Peyer's patch (tissue), 4 donors: Measurements from ENCODE around the gene DHRS3. TPM values are rescaled to one million over a fixed set of nuclear protein-coding genes. Genes with fewer than 3 reads are reported as not detected.

Source experiments
- DNase-seq, 3 donors: peaks; one replicate each; pipeline ENCODE4 v3.0.0-alpha.2; 2017 to 2019
- H3K27ac ChIP-seq, 4 donors: fragments of 200-600 bp; sonication (generic); one replicate each; pipeline ENCODE4 v1.5.1; 2016 to 2019
- H3K27me3 ChIP-seq, 2 donors: fragments of 200-600 bp; sonication (generic); one replicate each; pipeline ENCODE4 v1.5.1; 2019
- H3K36me3 ChIP-seq, 3 donors: fragments of 200-600 bp; sonication (generic); one replicate each; pipeline ENCODE4 v1.5.1; 2016 to 2019
- H3K4me1 ChIP-seq, 4 donors: fragments of 200-600 bp; sonication (generic); one replicate each; pipeline ENCODE4 v1.5.1; 2016 to 2019
- H3K4me3 ChIP-seq, 4 donors: fragments of 200-600 bp; sonication (generic); 1 replicate in 3 of 4; 2 replicates in 1 of 4; pipeline ENCODE4 v1.5.1; 2016 to 2019; ENCODE audit warnings: mild to moderate bottlenecking in 1 of 4
- H3K9me3 ChIP-seq, 4 donors: fragments of 200-600 bp; sonication (generic); one replicate each; pipeline ENCODE4 v1.5.1; 2016 to 2019; ENCODE audit warnings: mild to moderate bottlenecking in 1 of 4
- POLR2A ChIP-seq, 2 donors: fragments of 450-650 bp; IDR thresholded peaks; one replicate each; pipeline ENCODE4 v1.5.1; 2017; ENCODE audit warnings: antibody characterized with exemption in 2 of 2, mild to moderate bottlenecking in 2 of 2, moderate library complexity in 2 of 2
- total RNA-seq, 4 donors: library from RNA; depleted of rRNA; stranded (reverse); fragments of >200 nt; gene quantifications; one replicate each; pipeline ENCODE4 v1.1.0, GENCODE V29; 2016
- TF ChIP-seq, protein P1 (sequence below), 6 experiments: fragments of 450-650 bp in 4 of 6; fragments of 200-600 bp in 2 of 6; sonication (generic) in 1 of 6; IDR thresholded peaks; one replicate each; pipeline ENCODE4 v1.5.1; 2017 to 2019; ENCODE audit warnings: antibody characterized with exemption in 6 of 6, mild to moderate bottlenecking in 3 of 6, moderate library complexity in 1 of 6

The DHRS3 gene
- total RNA-seq, 4 donors from 2014 or later, result 34.7 to 179 (median 108) TPM

DNA sequence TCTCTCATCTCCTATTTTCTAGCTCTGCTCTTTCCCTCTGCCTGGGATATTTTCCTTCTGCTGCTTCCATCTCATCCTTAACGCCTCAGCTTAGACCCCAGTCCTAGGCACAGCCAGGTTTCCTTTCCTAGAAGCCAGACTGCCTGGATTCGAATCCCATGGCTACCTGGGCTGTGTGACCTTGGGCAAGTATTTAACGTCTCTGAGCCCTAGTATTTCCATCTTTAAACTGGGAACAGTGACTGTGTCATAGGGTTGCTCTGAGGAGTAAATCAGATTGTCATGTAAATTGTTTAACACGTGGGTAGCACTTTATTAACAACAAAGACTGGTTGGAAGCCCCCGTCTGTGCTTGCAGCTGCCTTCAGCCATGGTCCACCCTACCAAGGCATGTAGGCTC is 18.4 kb downstream of the DHRS3 start:
- no peak for DNase-seq
- Histone ChIP-seq H3K4me1 (peaks cover 4 to 100% (median 27%) of the 10 kb centered on the region in 4 donors), H3K4me3 (no peak overlapping the region), H3K27ac (no peak overlapping the region), H3K27me3 (no peaks in the 10 kb centered on the region), H3K9me3 (no peaks in the 10 kb centered on the region), H3K36me3 (no peaks in the 10 kb centered on the region)
- TF ChIP-seq, protein P1, sequence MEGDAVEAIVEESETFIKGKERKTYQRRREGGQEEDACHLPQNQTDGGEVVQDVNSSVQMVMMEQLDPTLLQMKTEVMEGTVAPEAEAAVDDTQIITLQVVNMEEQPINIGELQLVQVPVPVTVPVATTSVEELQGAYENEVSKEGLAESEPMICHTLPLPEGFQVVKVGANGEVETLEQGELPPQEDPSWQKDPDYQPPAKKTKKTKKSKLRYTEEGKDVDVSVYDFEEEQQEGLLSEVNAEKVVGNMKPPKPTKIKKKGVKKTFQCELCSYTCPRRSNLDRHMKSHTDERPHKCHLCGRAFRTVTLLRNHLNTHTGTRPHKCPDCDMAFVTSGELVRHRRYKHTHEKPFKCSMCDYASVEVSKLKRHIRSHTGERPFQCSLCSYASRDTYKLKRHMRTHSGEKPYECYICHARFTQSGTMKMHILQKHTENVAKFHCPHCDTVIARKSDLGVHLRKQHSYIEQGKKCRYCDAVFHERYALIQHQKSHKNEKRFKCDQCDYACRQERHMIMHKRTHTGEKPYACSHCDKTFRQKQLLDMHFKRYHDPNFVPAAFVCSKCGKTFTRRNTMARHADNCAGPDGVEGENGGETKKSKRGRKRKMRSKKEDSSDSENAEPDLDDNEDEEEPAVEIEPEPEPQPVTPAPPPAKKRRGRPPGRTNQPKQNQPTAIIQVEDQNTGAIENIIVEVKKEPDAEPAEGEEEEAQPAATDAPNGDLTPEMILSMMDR (IDR thresholded peaks at IDR 0.05), result no peak
- TF ChIP-seq POLR2A (IDR thresholded peaks at IDR 0.05), result no peak

GRCh38 chr1:12598974-12599373 is 19.0 kb downstream of the DHRS3 start:
- H3K4me1 ChIP-seq, result peaks cover 4 to 100% (median 27%) of the 10 kb centered on the region in 4 donors
- H3K27me3 ChIP-seq, result no peaks in the 10 kb centered on the region
- H3K36me3 ChIP-seq, result no peaks in the 10 kb centered on the region
- TF ChIP-seq, protein P1 (IDR thresholded peaks at IDR 0.05), result no peak
- no peak for TF ChIP-seq POLR2A (IDR thresholded peaks at IDR 0.05)
- H3K4me3 ChIP-seq, result no peak overlapping the region
- DNase-seq, result no peak
- no peaks in the 10 kb centered on the region for H3K9me3 ChIP-seq
- H3K27ac ChIP-seq, result peak overlapping the region in 1 of 4 donors; percentile 18

GRCh38 chr1:12597792-12598191 is 20.2 kb downstream of the DHRS3 start:
- Histone ChIP-seq H3K27ac (peak overlapping the region in 2 of 4 donors; percentile 15 to 87), H3K4me1 (peaks cover 7 to 95% (median 27%) of the 10 kb centered on the region in 4 donors), H3K9me3 (no peaks in the 10 kb centered on the region), H3K27me3 (no peaks in the 10 kb centered on the region), H3K4me3 (no peak overlapping the region), H3K36me3 (no peaks in the 10 kb centered on the region)
- DNase-seq, result peak in 1 of 3 donors; percentile 22
- TF ChIP-seq POLR2A (IDR thresholded peaks at IDR 0.05), result no peak

DNA sequence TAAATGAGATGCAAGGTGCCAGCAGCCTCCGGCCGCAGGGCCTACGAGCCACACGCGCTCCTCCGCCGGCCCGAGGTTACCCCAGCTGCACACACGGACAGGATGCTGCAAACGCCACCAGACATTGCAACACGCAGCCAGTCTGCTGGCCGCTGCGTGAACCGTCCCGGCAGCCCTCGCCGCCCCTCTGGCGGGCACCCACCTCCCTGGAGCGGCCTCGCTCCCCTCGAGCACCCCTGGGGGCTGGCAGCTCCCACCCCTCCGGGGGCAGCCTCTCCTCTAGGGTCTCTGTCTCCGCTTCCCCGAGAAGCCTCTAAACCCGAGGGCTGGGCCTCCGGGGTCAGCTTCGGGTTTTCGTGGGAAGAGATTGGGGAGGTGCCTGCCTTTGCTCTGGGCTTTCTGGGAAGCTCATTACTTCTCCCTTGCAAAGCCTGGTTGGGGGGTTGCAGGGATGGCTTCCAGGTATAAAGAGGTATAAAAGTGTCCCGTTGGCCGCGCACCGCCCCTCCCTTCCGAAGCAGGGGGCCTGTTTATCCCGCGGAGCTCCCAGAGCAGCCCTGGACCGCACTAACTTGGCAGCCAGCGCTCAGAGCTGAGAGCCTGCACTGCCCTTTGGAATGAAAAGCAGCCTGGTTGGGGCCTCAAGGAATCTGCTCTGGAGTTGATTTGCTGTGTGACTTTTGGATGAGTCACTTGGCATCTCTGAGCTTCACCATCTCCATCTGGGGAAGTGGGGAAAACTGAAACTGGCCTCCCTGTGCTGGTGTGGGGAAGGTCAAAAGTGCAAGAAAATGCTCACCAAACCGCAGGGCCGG is 21.8 kb downstream of the DHRS3 start:
- peaks cover 0 to 11% (median 0%) of the 10 kb centered on the region in 3 donors for H3K36me3 ChIP-seq
- H3K4me3 ChIP-seq, result peak overlapping the region; percentile 25 to 44 (median 39)
- peak overlapping the region; percentile 61 to 87 (median 76) for H3K27ac ChIP-seq
- DNase-seq, result peak in 2 of 3 donors; percentile 75 to 92
- no peaks in the 10 kb centered on the region for H3K9me3 ChIP-seq
- H3K4me1 ChIP-seq, result peaks cover 7 to 83% (median 19%) of the 10 kb centered on the region in 4 donors
- TF ChIP-seq, protein P1 (IDR thresholded peaks at IDR 0.05), result no peak
- no peak for TF ChIP-seq POLR2A (IDR thresholded peaks at IDR 0.05)
- H3K27me3 ChIP-seq, result no peaks in the 10 kb centered on the region

- TF ChIP-seq, protein P1 (IDR thresholded peaks at IDR 0.05), result no peak
- no peak for TF ChIP-seq POLR2A (IDR thresholded peaks at IDR 0.05)
- DNase-seq, result peak in 1 of 3 donors; percentile 85
- Histone ChIP-seq H3K4me3 (peak overlapping the region; percentile 25 to 44 (median 39)), H3K27ac (peak overlapping the region; percentile 61 to 87 (median 76)), H3K9me3 (no peaks in the 10 kb centered on the region), H3K36me3 (peaks cover 0 to 11% (median 0%) of the 10 kb centered on the region in 3 donors), H3K4me1 (peaks cover 7 to 82% (median 18%) of the 10 kb centered on the region in 4 donors), H3K27me3 (no peaks in the 10 kb centered on the region)
Measured at GRCh38 chr1:12595757-12596006, 22.3 kb downstream of the DHRS3 start.

GRCh38 chr1:12594966-12595756 is 22.8 kb downstream of the DHRS3 start:
- Histone ChIP-seq H3K36me3 (peaks cover 0 to 11% (median 0%) of the 10 kb centered on the region in 3 donors), H3K4me3 (peak overlapping the region; percentile 25 to 44 (median 39)), H3K9me3 (no peaks in the 10 kb centered on the region), H3K27ac (peak overlapping the region; percentile 61 to 87 (median 76)), H3K27me3 (no peaks in the 10 kb centered on the region), H3K4me1 (peaks cover 7 to 77% (median 16%) of the 10 kb centered on the region in 4 donors)
- TF ChIP-seq POLR2A (IDR thresholded peaks at IDR 0.05), result no peak
- TF ChIP-seq, protein P1 (IDR thresholded peaks at IDR 0.05), result no peak
- peak; percentile 46 to 72 (median 64) for DNase-seq
